Measurements from ENCODE around the gene SIGMAR1. TPM values are rescaled to one million over a fixed set of nuclear protein-coding genes. Genes with fewer than 3 reads are reported as not detected.

SIGMAR1 gene
- total and polyA plus RNA-seq, 8 donors: 18.3 to 27.2 (median 22.5) TPM

- H3K27me3 ChIP-seq: no peaks in the 10 kb centered on the region
- H3K27ac ChIP-seq: peak overlapping the region; percentile 65 to 82 (median 74)
- DNase-seq: peak in 1 of 6 donors; percentile 54
- no peak for ATAC-seq
- no peak for FAIRE-seq
- no peaks in the 10 kb centered on the region for H3K36me3 ChIP-seq
- intact Hi-C loops (cut with DNase I): no loop called here
- H3K4me1 ChIP-seq: peaks cover 0 to 12% (median 7%) of the 10 kb centered on the region in 3 donors
- WGBS, 2 donors: 9 to 12% methylated on average over 7 of the region's 7 CpGs
- H3K9me3 ChIP-seq: no peaks in the 10 kb centered on the region
- H3K4me3 ChIP-seq: peak overlapping the region; percentile 55 to 82 (median 75)
- TF ChIP-seq CTCF (IDR thresholded peaks at IDR 0.05): no peak
These were observed 505 bp upstream of the SIGMAR1 start for GRCh38 chr9:34638138-34638445.

GRCh38 chr9:34636791-34637355 is 714 bp downstream of the SIGMAR1 start:
- H3K4me3 ChIP-seq: peak overlapping the region; percentile 55 to 82 (median 75)
- no peak for TF ChIP-seq CTCF (IDR thresholded peaks at IDR 0.05)
- peak overlapping the region; percentile 65 to 82 (median 74) for H3K27ac ChIP-seq
- no peaks in the 10 kb centered on the region for H3K9me3 ChIP-seq
- H3K27me3 ChIP-seq: no peaks in the 10 kb centered on the region
- intact Hi-C loops (cut with DNase I): no loop called here
- H3K4me1 ChIP-seq: peaks cover 0 to 12% (median 7%) of the 10 kb centered on the region in 3 donors
- no peak for FAIRE-seq
- no peak for ATAC-seq
- no peaks in the 10 kb centered on the region for H3K36me3 ChIP-seq
- 6 to 8% methylated on average over 23 of the region's 23 CpGs for WGBS, 2 donors
- no peak for DNase-seq

- no peak for TF ChIP-seq CTCF (IDR thresholded peaks at IDR 0.05)
- no peaks in the 10 kb centered on the region for H3K9me3 ChIP-seq
- DNase-seq (peak in 1 of 6 donors; percentile 29), ATAC-seq (no peak), FAIRE-seq (no peak)
- no peak overlapping the region for H3K27ac ChIP-seq
- no peaks in the 10 kb centered on the region for H3K36me3 ChIP-seq
- WGBS, 2 donors: 93 to 98% methylated on average over 12 to 14 of the region's 14 CpGs
- no peaks in the 10 kb centered on the region for H3K27me3 ChIP-seq
- peaks cover 0 to 12% (median 7%) of the 10 kb centered on the region in 3 donors for H3K4me1 ChIP-seq
- intact Hi-C loops (cut with DNase I): no loop called here
- H3K4me3 ChIP-seq: no peak overlapping the region
These were observed 2.0 kb downstream of the SIGMAR1 start for GRCh38 chr9:34635556-34635955.

GRCh38 chr9:34634551-34635248 is 2.9 kb downstream of the SIGMAR1 start:
- no peak overlapping the region for H3K27ac ChIP-seq
- no peak for FAIRE-seq

More at GRCh38 chr9:34634551-34635248, 2.9 kb downstream of the SIGMAR1 start:
- Histone ChIP-seq H3K9me3 (no peaks in the 10 kb centered on the region), H3K27me3 (no peaks in the 10 kb centered on the region), H3K36me3 (no peaks in the 10 kb centered on the region), H3K4me3 (no peak overlapping the region), H3K4me1 (peaks cover 0 to 12% (median 7%) of the 10 kb centered on the region in 3 donors)
- no peak for TF ChIP-seq CTCF (IDR thresholded peaks at IDR 0.05)
- intact Hi-C loops (cut with DNase I): no loop called here
- no peak for ATAC-seq
- WGBS, 2 donors: 79 to 84% methylated on average over 3 of the region's 3 CpGs
- no peak for DNase-seq

Measured in pancreas (tissue), 10 donors.